HG03108 (cell line): ENCODE results near the gene PCSK6.
"Not testable (repeated sequence)": the region's sequence is repeated elsewhere in the genome, so short reads cannot be mapped to it uniquely, and the experiment has no call there.

ENCODE experiments used
- ATAC-seq: cut with Tn5 transposase; IDR thresholded peaks from one replicate; pipeline ENCODE4 v1.9.1; 2021; ENCODE audit warnings: moderate library complexity; ENCODE audit not compliant: unreplicated experiment

The PCSK6 gene

GRCh38 chr15:101463696-101464095, 25.8 kb downstream of the PCSK6 start:
- ATAC-seq, result not testable (repeated sequence)

- no peak for ATAC-seq
Measured at GRCh38 chr15:101463270-101463669, 26.2 kb downstream of the PCSK6 start.

- ATAC-seq, result no peak
Measured at GRCh38 chr15:101461097-101461496, 28.4 kb downstream of the PCSK6 start.

- ATAC-seq, result no peak
Measured at GRCh38 chr15:101459579-101460300, 29.8 kb downstream of the PCSK6 start.

GRCh38 chr15:101458908-101459578, 30.5 kb downstream of the PCSK6 start:
- ATAC-seq, result no peak

GRCh38 chr15:101458158-101458900, 31.2 kb downstream of the PCSK6 start:
- ATAC-seq, result no peak

- ATAC-seq, result no peak
Measured at GRCh38 chr15:101457696-101458095, 31.8 kb downstream of the PCSK6 start.

GRCh38 chr15:101456057-101456739, 33.3 kb downstream of the PCSK6 start:
- no peak for ATAC-seq

- no peak for ATAC-seq
Measured at GRCh38 chr15:101455291-101456025, 34.0 kb downstream of the PCSK6 start.

- ATAC-seq, result not testable (repeated sequence)
Measured at GRCh38 chr15:101454781-101455180, 34.7 kb downstream of the PCSK6 start.

- ATAC-seq, result no peak
Measured at GRCh38 chr15:101454365-101454764, 35.1 kb downstream of the PCSK6 start.

GRCh38 chr15:101453123-101454120, 36.1 kb downstream of the PCSK6 start:
- no peak for ATAC-seq

GRCh38 chr15:101452572-101452971, 36.9 kb downstream of the PCSK6 start:
- ATAC-seq, result no peak

- no peak for ATAC-seq
Measured at GRCh38 chr15:101451846-101452245, 37.7 kb downstream of the PCSK6 start.

- no peak for ATAC-seq
Measured at GRCh38 chr15:101451266-101451799, 38.2 kb downstream of the PCSK6 start.

- ATAC-seq, result no peak
Measured at GRCh38 chr15:101450403-101451265, 38.9 kb downstream of the PCSK6 start.

GRCh38 chr15:101449471-101450402, 39.8 kb downstream of the PCSK6 start:
- ATAC-seq, result no peak
